ENCODE measurements around the gene TEAD1. TPM values are rescaled to one million over a fixed set of nuclear protein-coding genes. Genes with fewer than 3 reads are reported as not detected.
A peak's percentile ranks its signal among the peaks of the same experiment; 100 is the strongest.

Gene TEAD1
- total RNA-seq, 6 experiments from 2014 or later = 218 to 252 (median 227) TPM

DNA sequence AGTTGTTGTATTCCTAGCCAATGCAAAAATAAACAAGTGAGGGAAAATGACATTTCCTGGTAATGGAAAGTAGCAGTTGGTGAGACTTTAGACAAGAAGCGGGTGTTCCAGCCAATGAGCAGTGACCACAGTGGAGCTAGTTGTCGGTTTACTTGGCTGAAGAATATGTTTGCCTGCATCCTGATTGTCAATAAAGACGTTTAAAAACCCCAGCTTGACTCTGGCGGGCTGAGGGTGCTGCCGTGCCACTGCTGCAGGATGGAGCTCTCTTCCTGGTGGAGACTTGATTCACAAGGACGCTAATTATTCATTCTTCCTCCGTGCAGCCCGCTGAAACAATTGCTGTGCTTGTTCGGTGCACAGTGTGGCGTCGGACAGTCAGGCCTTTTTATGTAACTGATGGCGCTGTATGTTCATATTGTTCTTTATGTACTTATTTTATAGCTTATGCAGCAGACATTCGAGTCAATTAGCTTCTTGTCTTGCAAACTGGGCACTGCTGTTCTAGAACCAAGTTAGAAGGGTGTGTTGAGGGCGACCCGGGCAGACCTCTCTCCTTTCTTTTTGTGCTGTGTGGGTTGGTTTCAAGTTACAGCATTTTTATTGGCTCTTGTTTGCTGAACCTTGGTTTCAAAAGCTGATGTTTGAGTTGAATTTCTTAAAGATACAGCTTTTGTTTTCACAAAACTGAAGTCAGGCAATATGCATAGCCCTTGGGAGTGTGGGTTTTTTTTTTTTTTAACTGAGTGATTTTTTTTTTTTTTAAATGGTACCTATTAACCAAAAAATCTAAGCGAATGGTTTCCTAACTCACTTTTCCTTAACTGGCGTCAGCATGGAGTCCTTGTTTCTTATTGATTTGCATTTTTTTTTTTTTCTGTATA is 153.9 kb downstream of the TEAD1 start:
- Mint-ChIP-seq H3K4me1 (ENCODE audit: low read depth) (peaks cover 97% of the 10 kb centered on the region), H3K27me3 (ENCODE audit: insufficient read depth) (peaks cover 4% of the 10 kb centered on the region), H3K9me3 (no peaks in the 10 kb centered on the region), H3K27ac (peak overlapping the region; percentile 92), H3K4me3 (peak overlapping the region; percentile 95), H3K36me3 (ENCODE audit: low read depth) (peaks cover 28% of the 10 kb centered on the region)
- TF ChIP-seq, protein P1, sequence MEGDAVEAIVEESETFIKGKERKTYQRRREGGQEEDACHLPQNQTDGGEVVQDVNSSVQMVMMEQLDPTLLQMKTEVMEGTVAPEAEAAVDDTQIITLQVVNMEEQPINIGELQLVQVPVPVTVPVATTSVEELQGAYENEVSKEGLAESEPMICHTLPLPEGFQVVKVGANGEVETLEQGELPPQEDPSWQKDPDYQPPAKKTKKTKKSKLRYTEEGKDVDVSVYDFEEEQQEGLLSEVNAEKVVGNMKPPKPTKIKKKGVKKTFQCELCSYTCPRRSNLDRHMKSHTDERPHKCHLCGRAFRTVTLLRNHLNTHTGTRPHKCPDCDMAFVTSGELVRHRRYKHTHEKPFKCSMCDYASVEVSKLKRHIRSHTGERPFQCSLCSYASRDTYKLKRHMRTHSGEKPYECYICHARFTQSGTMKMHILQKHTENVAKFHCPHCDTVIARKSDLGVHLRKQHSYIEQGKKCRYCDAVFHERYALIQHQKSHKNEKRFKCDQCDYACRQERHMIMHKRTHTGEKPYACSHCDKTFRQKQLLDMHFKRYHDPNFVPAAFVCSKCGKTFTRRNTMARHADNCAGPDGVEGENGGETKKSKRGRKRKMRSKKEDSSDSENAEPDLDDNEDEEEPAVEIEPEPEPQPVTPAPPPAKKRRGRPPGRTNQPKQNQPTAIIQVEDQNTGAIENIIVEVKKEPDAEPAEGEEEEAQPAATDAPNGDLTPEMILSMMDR (IDR thresholded peaks at IDR 0.05) = no peak; the same call in 1 of the 2 replicates
- peak; percentile 64 for DNase-seq

DNA sequence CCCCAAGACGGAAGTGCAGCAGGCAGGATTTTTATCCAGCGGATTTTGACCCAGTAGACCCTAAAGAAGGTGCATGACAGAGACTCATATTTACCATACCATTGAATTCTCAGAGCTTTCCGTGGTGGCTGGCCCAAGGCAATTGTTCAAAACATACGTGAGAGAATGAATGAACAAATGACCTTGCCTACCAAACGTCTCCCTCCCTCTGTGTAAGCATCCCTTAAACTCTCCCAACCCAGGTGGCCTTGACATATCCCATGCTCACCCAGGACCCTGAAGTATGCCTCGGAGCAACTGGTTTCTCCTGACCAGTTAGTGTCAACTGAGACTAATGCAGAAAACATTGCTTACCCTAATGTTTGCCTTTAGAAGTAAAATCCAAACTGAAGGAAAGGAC is 154.9 kb downstream of the TEAD1 start:
- no peak for DNase-seq
- H3K4me1 Mint-ChIP-seq (ENCODE audit: low read depth) = peaks cover 97% of the 10 kb centered on the region
- peaks cover 38% of the 10 kb centered on the region for H3K36me3 Mint-ChIP-seq (ENCODE audit: low read depth)
- H3K27me3 Mint-ChIP-seq (ENCODE audit: insufficient read depth) = peaks cover 7% of the 10 kb centered on the region
- H3K9me3 Mint-ChIP-seq = no peaks in the 10 kb centered on the region
- H3K27ac Mint-ChIP-seq = peak overlapping the region; percentile 92
- TF ChIP-seq, protein P1 (IDR thresholded peaks at IDR 0.05) = no peak
- H3K4me3 Mint-ChIP-seq = peak overlapping the region; percentile 95

DNA sequence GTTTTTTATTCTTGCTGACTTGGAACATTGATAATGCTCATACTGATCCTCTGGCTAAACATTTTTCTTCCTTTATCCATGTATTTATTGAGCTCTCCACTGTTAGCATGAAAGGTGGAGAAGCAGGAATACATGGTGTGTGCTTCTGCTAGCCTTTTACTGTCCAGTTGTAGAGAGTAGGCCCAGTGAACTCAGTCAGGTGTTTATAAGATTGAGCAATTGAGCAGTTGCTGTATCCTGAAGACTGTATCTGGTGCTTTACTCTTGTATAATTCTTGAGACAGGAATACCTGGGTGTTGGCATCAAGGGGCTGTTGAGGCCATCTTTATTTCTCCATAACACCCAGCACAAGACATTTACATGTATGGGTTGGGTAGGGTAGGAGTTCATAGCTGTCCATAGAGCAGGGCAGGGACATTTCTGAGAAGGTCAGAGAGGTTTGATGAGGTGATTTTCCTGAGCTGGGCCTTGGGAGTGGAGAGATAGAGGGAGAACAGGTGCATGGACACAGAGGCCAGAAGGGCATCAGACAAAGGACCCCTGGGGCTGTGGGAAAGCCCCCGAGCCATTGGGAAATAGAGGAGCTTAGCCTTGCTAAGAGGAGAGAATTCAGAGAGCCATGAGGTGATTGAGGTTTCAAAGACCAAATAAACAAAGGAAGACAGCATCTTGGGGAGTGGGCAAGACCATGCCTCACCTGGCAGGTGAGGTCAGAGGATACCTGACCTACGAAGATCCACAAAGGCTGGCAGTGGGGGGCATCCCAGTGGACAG is 155.5 kb downstream of the TEAD1 start:
- peak overlapping the region; percentile 95; the same call in 1 of the 2 replicates for H3K4me3 Mint-ChIP-seq
- no peak for DNase-seq
- peaks cover 97% of the 10 kb centered on the region for H3K4me1 Mint-ChIP-seq (ENCODE audit: low read depth)
- H3K36me3 Mint-ChIP-seq (ENCODE audit: low read depth) = peaks cover 43% of the 10 kb centered on the region
- H3K9me3 Mint-ChIP-seq = no peaks in the 10 kb centered on the region
- TF ChIP-seq, protein P1 (IDR thresholded peaks at IDR 0.05) = no peak
- peak overlapping the region; percentile 92 for H3K27ac Mint-ChIP-seq
- peaks cover 7% of the 10 kb centered on the region for H3K27me3 Mint-ChIP-seq (ENCODE audit: insufficient read depth)

DNA sequence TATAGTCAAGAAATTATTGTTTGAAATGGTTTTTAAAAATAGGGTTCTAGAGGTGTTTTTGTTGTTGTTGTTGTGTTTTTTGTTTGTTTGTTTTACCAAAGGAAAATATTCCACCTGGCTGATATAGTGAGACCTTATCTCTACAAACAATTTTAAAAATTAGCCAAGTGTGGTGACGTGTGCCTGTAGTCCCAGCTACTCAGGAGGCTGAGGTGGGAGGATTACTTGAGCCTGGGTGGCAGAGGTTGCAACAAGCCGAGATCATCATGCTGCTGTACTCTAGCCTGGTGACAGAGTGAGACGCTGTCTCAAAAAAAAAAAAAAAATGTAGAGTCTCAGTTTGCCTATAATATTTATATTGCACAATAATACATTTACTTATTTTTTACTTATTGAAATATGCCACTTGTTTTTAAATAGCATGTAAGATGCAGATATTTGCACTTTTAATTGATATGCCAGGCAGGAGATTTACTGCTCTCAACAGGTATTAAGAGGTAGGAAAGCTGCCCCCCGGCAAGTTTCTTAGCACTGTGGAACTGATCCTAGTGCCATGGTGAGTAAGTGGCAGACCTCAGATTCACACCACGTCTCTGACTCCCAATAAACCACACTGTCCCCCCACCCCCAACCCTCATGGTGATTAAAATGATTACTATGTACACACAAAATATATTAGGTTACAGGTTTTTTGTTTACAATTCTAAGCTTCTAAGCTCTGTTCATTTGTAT is 157.4 kb downstream of the TEAD1 start:
- DNase-seq = no peak
- Mint-ChIP-seq H3K4me1 (ENCODE audit: low read depth) (peaks cover 86% of the 10 kb centered on the region), H3K27ac (peak overlapping the region; percentile 69), H3K4me3 (peak overlapping the region; percentile 22; the same call in 1 of the 2 replicates), H3K9me3 (no peaks in the 10 kb centered on the region), H3K27me3 (ENCODE audit: insufficient read depth) (peaks cover 8% of the 10 kb centered on the region), H3K36me3 (ENCODE audit: low read depth) (peaks cover 57% of the 10 kb centered on the region)
- TF ChIP-seq, protein P1 (IDR thresholded peaks at IDR 0.05) = no peak

Measured in HFFc6 (cell line).